Stimulated activated CD4-positive, alpha-beta T cell treated with anti-CD3 and anti-CD28 coated beads, Interleukin-12 subunit alpha, Interleukin-12 subunit beta, amount 100 ng/mL, for 48 hours (primary cell): ENCODE results near the gene PPP3CA.

Experiments
- DNase-seq, 3 donors: peaks; one replicate each; pipeline ENCODE4 v3.0.0-alpha.2; 2020; ENCODE audit warnings: low read depth in 2 of 3, low spot score in 1 of 3

PPP3CA gene

DNA sequence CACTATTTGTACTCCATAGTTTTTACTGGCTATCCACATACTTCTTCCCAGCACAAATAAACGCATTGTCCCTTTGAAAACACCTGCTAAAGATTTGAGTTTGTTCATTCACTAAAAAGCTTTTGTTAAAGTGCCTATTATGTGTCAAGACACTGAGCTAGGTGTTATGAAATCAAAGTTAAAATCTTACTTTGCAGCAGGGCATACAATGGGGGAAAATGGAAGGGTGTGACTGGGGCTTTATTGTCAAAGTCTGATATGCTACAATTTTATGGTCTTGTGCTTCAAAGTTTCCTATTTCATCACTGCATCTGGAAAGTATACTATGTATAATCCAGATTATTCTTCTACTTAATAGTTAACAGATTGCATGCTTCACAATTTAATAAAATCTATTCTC is 128.4 kb downstream of the PPP3CA start:
- DNase-seq = no peak

DNA sequence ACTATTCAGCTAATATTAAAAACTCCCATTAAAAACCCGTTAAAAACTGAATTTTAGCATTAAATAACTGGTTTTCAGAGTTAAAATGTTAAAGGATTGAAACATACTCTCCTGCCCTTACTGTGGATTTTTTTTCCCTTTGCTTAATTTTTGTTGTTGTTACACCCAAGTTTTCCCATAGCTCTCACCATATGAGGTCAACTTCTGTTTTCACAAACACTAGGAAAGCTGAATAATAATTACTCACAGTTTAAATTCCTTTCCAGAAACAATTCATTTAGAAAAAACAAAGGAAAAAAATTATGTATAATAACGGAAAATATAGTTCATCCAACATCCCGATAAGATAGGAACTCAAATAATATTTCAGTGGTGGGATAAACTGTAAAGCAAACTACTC is 129.0 kb downstream of the PPP3CA start:
- DNase-seq = no peak

GRCh38 chr4:101217353-101218031 is 129.8 kb downstream of the PPP3CA start:
- DNase-seq = no peak

DNA sequence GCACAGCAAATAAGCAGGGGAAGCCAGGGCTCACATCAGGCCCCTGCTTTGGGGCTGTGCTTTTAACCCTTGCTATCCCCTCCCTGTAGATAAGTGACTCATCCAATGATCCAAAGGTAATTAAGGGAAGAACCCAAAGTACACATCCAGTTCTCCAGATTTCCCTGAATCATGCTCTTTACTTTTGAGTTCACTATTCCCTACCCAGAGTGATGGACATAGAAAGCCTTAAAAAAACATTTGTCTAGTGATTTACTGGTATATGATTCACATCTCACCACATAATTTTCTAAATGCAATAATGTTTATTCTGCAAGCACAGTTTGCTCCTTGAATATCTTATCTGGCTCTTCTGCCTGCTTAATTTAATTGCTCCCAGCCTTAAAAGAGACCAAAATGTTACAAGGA is 136.2 kb downstream of the PPP3CA start:
- DNase-seq = no peak

GRCh38 chr4:101210331-101210730 is 137.0 kb downstream of the PPP3CA start:
- no peak for DNase-seq

- DNase-seq = no peak
These were observed 139.2 kb downstream of the PPP3CA start for GRCh38 chr4:101208171-101208570.

- DNase-seq = peak; percentile 5 to 40 (median 9)
These were observed 141.4 kb downstream of the PPP3CA start for GRCh38 chr4:101205916-101206315.

DNA sequence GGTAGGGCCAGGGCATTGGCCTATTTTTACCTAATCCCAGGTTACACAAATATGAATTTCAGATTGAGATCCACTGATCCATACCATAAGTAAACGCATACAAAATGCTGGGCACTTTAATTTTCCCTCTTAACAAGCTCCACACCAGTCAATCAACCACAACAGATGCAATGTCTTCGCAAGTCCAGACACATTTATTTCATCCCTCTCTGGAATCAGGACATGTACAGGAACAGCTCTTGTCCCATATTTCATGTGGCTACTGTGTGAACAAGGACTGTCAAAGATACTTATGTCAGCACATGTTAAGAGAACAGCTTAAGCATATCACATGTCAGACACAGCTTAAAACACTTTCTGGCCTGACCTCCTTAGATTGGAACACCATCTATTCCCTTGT is 145.9 kb downstream of the PPP3CA start:
- DNase-seq = no peak

- DNase-seq = no peak
These were observed 146.8 kb downstream of the PPP3CA start for GRCh38 chr4:101200561-101200960.

GRCh38 chr4:101199507-101200285 is 147.6 kb downstream of the PPP3CA start:
- DNase-seq = no peak

GRCh38 chr4:101198682-101199339 is 148.5 kb downstream of the PPP3CA start:
- DNase-seq = no peak

- no peak for DNase-seq
These were observed 150.0 kb downstream of the PPP3CA start for GRCh38 chr4:101197350-101197749.

DNA sequence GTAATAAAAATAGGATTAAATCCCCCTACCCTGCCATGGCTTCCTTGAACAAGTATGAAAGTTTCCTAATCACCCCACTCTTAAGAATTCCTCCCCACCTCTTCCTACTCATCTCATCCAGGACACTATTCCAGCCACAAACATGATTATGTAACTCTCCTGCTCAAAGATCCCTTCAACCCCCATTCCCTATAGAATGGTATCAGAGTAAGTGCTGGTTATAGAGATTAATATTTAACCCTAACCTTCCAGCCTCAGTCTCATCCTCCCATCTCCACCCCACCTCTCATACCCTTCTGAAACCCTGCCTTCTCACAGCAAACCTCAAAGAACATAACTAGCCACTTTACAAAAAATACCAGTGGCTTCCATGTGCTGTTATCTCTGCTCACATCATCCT is 155.1 kb downstream of the PPP3CA start:
- no peak for DNase-seq

DNA sequence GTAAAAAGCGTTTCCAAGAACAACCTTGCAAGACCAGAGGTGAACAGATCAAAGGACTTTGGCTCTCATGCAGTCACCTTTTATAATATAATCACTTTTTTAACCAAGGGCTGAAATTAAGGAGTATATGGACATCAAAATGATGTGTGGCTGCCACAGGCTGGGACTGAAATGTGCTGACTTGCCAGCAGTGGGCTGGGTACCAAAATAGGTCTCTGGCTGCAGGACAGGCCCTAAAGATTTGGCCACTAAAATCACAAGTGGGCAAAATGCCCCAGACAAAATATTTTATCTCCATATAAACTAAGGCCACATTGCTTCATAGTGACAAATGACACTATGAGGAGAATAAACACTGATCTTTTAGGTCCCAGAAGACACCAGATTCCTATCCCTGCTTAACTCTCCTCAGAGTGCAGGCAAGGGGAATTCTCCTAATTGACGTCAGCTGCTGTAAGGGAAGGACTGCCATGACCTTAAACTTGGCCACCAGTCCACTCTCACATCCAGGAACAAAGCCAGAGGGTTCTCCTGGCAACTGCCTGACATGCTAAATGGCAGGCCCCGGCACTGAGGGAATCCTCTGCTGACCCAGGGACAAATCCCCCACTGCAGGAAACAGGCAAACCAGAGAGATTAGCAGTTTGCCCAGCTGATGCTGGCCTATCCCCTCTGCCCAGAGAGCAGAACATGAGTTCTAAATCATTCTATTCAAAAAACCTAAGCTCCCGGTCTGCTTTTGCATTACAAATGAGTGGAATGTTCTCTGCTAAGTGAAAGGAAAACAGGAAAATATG is 155.8 kb downstream of the PPP3CA start:
- DNase-seq = no peak

DNA sequence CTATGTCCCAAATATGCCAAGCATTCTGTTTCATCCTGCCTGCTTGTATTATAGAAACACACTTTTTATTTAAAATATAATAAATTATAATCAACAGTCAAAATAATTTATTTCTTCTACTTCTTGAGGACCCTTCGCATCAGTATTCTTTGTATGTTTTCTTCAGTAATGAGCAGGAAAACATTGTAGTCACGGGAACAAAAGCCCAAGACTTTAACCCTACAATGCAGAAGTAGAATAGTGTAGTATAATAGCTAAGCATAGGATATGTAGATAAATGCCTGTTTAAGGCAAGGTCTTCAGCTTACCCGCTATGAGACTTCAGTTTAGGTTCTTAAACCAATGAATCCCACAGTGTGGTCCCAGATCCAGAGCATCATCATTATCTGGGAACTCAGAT is 156.6 kb downstream of the PPP3CA start:
- no peak for DNase-seq

DNA sequence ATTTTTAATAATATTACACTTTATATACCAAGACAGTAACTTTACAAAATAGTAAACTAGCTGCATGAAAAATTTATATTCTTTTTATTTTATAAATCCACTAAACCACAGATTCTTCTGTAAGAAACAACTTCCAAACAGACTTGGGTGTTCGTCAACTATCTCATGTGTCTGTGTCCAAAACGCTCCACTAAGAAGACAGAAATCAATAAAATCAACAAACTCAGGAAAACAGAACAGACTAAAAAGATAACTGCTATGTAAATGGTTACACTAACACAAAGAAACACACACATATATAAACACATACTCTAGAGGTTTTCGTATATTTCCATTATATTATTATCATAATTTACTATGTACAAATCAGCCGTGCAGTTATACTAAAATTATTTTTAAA is 158.4 kb downstream of the PPP3CA start:
- no peak for DNase-seq

- DNase-seq = no peak
These were observed 159.5 kb downstream of the PPP3CA start for GRCh38 chr4:101187841-101188240.

GRCh38 chr4:101186567-101187184 is 160.7 kb downstream of the PPP3CA start:
- DNase-seq = no peak

DNA sequence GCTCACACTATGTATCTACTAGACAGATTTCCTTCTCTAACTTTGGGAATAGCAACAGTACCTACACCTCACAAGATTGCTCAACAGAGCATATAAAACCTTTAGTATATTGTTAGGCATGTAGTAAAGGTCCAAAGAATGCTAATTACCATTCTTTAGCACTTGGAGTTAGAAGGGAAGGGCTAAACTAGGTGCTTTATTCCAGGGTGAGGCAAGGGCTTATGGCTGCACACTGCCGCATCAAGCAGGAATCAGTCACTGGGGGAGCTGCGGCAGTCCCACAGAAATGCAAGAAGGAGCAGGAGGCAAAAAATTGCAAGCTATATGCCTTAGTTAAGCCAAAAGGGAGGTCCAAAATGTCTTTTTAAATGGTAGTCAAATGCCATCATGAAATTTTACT is 162.7 kb downstream of the PPP3CA start:
- DNase-seq = no peak

DNA sequence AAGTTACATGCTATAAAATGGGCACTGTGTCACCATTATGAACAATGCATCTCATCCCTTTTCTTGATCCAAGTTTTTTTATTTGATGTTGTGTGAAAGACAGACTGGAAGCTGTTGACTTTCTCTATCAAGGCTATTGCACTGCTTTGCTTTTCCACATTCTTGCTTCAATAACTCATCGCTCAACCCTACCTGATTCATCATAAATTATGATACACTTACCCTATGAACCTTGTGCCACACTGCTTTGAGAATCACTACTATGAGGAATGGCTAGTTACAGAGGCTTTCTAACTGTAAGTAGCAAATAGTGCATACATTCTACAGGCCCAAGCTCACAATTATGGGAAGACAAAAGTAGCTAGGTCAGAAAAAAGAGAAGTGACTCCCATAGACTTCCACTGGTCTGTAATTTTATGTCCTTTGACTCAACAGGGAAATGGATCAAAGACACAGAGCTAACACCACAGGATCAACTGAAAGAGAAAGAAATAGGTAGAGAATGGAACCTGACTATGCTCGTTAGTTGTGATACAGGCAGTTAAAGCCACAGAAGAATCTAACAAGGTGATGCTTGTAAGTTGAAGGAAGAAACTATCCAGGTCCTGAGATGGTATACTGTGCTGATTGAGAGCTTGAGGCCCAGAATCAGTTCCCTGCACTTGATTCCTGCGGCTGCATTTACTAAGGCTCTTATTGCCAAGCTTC is 163.5 kb downstream of the PPP3CA start:
- no peak for DNase-seq
